ENCODE data around the gene TEX10. TPM values are rescaled to one million over a fixed set of nuclear protein-coding genes. Genes with fewer than 3 reads are reported as not detected.

TEX10 gene
- total and polyA plus RNA-seq, 9 of the 15 experiments (the other 6 are each of a cell fraction or from before 2014, with no cell fraction given), result 27.8 to 60.0 (median 47.9) TPM

- TF ChIP-seq, protein P1, sequence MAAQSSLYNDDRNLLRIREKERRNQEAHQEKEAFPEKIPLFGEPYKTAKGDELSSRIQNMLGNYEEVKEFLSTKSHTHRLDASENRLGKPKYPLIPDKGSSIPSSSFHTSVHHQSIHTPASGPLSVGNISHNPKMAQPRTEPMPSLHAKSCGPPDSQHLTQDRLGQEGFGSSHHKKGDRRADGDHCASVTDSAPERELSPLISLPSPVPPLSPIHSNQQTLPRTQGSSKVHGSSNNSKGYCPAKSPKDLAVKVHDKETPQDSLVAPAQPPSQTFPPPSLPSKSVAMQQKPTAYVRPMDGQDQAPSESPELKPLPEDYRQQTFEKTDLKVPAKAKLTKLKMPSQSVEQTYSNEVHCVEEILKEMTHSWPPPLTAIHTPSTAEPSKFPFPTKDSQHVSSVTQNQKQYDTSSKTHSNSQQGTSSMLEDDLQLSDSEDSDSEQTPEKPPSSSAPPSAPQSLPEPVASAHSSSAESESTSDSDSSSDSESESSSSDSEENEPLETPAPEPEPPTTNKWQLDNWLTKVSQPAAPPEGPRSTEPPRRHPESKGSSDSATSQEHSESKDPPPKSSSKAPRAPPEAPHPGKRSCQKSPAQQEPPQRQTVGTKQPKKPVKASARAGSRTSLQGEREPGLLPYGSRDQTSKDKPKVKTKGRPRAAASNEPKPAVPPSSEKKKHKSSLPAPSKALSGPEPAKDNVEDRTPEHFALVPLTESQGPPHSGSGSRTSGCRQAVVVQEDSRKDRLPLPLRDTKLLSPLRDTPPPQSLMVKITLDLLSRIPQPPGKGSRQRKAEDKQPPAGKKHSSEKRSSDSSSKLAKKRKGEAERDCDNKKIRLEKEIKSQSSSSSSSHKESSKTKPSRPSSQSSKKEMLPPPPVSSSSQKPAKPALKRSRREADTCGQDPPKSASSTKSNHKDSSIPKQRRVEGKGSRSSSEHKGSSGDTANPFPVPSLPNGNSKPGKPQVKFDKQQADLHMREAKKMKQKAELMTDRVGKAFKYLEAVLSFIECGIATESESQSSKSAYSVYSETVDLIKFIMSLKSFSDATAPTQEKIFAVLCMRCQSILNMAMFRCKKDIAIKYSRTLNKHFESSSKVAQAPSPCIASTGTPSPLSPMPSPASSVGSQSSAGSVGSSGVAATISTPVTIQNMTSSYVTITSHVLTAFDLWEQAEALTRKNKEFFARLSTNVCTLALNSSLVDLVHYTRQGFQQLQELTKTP (IDR thresholded peaks at IDR 0.05; ENCODE audit: low read depth in 1 of 2, partially characterized antibody in 2 of 2), result peak in 1 of 2 experiments; percentile 39
- TF ChIP-seq BDP1 (IDR thresholded peaks at IDR 0.05; ENCODE audit: insufficient read depth, insufficient read length), result no peak
- TF ChIP-seq NFE2L1 (tag; IDR thresholded peaks at IDR 0.05; ENCODE audit: borderline replicate concordance, low read depth), result no peak
- TF ChIP-seq TAF15 (IDR thresholded peaks at IDR 0.05; ENCODE audit: low read depth, low read length), result no peak
- no peak for TF ChIP-seq MEF2D (tag; conservative IDR thresholded peaks at IDR 0.05; ENCODE audit: low read depth)
- no peak for TF ChIP-seq ZNF785 (CRISPR knock-in tag; IDR thresholded peaks at IDR 0.05)
- no peak for TF ChIP-seq GTF2F1 (IDR thresholded peaks at IDR 0.05; ENCODE audit: low read depth, low read length)
- no peak for TF ChIP-seq NFYB (IDR thresholded peaks at IDR 0.05; ENCODE audit: extremely low read depth, insufficient read length)
- no peak for TF ChIP-seq ZFP1 (CRISPR knock-in tag; IDR thresholded peaks at IDR 0.05)
- TF ChIP-seq, protein P2, sequence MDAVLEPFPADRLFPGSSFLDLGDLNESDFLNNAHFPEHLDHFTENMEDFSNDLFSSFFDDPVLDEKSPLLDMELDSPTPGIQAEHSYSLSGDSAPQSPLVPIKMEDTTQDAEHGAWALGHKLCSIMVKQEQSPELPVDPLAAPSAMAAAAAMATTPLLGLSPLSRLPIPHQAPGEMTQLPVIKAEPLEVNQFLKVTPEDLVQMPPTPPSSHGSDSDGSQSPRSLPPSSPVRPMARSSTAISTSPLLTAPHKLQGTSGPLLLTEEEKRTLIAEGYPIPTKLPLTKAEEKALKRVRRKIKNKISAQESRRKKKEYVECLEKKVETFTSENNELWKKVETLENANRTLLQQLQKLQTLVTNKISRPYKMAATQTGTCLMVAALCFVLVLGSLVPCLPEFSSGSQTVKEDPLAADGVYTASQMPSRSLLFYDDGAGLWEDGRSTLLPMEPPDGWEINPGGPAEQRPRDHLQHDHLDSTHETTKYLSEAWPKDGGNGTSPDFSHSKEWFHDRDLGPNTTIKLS (IDR thresholded peaks at IDR 0.05; ENCODE audit: borderline replicate concordance, low read depth), result peak; percentile 47; the same call in 1 of the 2 replicates
- TF ChIP-seq ETV5 (CRISPR knock-in tag; IDR thresholded peaks at IDR 0.05; ENCODE audit: low read depth), result peak; percentile 98
- no peak for TF ChIP-seq TAL1 (IDR thresholded peaks at IDR 0.05)
- no peak for TF ChIP-seq IRF1 (CRISPR knock-in tag; IDR thresholded peaks at IDR 0.05; ENCODE audit: borderline replicate concordance)
Observed at GRCh38 chr9:100352727-100353505, at the start of gene TEX10 (continued).
